ENCODE data around the gene CASZ1.

GRCh38 chr1:10594595-10595223 is 201.7 kb downstream of the CASZ1 start:
- TF ChIP-seq YY1 (IDR thresholded peaks at IDR 0.05; ENCODE audit: insufficient read depth, insufficient read length) (no peak), ZNF274 (IDR thresholded peaks at IDR 0.05; ENCODE audit: low read depth, low read length) (no peak)
